Islet of Langerhans (tissue), 1 donor: ENCODE data around the gene SAC3D1.

Experiments
- FAIRE-seq: peaks from one replicate; lab custom pipeline; 2011; peaks lifted over from hg19 to GRCh38; lab: Jason Lieb, UNC

The SAC3D1 gene

DNA sequence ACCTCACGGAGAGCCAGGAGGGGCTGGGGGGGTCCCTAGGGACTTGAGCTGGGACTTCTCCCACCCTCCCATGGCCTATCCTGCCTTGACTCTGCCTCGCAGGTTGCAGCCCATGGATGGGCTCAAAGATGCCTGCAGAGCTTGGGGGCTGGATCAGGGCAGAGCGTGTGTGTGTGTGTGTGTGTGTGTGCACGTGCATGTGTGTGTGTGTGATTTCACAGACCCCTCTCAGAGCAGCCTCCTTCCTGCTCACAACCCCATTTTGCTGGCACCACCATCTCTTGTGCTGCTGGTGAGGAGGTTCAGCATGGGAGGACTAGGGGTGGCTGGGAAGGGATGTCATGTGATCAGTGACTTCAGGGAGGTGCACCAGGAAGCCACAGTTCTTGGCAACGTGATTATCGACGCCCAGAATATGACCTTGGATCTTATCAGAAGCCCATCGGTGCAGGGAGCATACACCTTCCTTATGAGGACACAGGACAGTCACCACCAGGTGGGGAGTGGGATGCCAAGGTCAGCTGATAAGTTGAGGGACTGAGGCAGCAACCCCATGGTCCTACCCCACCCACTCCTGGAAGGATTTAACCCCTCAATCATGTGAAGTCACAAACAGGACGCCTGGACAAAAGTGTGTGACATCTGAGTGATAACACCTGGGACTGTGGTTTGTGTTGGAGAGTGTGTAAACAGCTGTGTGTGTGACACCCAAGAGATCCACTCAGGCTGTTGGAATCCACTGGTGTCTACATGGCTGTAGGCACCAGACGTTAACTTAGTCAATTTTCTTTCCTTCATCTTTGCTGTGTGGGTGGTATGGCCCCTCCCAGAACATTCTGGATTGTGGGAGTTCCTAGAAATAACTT lies 19.2 kb downstream of the SAC3D1 start:
- no peak for FAIRE-seq

DNA sequence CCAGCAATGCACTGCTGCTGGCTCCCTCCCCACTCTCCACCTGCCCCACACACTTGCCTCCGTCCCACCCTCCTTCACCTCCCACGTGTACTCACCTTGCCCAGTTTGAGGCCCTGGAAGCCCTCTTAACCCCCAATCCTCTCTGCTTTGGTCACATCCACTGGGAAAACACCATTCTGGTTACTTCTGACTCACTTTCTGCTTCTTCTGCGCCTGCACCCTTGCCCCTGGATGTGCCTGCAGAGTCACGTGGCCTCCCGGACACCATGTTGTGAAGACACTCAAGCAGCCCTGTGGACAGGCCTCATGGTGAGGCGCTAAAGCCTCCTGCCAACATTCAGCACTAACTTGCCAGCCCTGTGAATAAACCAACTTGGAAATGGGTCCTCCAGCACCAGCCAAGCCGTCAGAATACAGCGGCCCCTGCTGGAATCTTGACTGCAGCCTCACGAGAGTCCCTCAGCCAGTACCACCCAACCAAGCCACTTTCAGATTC lies 20.0 kb downstream of the SAC3D1 start:
- no peak for FAIRE-seq

DNA sequence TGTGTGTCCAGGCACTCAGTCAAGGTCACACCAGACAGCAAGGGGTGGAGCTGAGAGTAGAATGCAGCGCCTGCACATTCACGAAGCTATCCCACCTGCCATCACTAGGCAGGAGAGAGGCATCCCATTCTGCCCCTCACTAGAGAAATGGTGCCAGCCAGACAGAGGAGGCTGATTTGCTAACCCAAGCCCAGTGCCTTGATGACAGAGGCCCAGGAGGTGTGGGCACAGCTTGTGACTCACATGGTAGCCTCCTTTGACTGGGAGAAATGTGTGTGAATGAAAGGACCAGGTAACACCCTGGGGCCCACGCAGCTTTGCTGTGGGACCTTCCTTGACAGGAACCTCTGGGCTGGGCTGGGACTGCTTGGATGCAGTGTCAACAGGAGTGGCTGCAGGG lies 22.5 kb downstream of the SAC3D1 start:
- no peak for FAIRE-seq

DNA sequence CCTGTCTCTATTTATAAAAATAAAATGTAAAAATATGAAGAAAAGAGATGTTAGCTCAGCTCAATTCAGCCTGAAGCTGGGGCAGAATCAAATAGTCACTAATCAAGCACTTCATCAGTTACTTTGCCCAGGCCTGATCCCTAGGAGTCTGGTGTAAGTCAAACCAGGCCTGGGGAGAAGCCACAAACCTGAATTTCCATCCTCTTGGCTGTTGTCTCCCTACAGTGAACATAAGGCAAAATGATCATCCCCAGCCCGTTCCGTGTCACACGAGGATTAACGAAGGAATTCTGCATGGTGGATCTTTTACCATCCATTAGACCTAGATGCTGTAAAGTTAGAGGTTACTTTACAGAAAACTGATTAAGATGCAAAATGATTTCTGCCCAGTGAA lies 23.8 kb downstream of the SAC3D1 start:
- FAIRE-seq = no peak

DNA sequence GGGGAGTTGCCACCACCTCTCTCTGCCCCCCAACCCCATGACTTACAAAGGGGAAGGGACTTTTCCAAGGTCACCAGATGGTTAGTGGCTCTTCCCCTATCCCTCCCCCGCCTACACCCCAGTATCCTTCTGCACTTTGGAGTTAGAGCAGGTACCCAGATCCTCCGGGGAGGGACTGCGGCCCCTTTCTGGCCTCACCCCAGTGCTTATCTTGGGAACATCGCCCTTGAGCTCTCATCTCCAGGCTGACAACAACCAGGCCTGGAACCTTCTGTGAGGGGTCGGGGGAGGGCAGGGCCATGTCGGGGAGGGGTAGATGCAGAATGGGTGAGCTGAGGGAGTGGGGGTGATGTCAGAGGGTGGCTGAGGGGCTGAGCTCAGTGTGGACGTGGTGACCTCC lies 24.8 kb downstream of the SAC3D1 start:
- FAIRE-seq = no peak

DNA sequence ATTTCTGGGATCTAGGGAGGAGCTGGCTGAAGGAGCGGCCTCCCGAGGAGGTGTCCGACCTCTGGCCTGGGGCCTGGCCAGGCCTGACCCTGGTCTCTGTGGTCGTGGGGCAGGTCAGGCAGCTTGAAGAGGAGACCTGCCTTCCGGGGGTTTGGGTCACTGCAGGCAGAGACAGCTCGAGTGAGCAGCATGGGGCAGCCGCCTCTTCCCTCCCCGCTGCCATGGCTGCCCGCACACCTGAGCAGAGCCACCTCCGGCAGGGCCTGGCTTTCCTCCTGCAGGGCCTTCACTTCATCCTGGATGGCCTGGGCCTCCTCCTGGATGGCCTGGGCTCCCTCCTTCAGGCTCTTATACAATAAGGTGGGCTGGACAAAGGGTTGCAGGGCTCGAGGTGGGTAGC lies 25.3 kb downstream of the SAC3D1 start:
- FAIRE-seq = no peak

DNA sequence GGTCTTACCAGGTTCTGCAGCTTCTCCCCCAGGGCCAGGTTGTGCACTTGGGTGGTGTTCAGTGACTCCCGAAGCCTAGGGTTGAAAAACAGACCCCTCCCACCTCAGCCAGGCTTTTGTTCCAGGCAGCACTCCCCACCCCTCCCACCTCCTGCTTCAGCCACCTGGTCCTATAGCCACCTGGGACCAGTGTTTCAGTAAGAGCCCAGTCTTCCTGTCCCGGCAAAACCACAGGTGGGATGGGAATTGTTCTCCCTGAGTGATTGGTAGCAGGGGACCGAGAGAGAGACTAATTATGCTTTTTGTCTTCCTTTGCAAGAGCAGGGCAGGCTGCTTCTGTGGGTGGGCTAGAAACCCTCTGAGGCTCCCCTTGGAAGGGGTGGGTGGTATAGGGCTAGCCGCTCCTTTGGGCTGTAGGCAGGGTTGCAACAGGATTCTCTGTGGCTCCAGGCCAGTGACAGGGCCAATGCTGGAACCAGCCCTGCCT lies 25.8 kb downstream of the SAC3D1 start:
- FAIRE-seq = no peak

DNA sequence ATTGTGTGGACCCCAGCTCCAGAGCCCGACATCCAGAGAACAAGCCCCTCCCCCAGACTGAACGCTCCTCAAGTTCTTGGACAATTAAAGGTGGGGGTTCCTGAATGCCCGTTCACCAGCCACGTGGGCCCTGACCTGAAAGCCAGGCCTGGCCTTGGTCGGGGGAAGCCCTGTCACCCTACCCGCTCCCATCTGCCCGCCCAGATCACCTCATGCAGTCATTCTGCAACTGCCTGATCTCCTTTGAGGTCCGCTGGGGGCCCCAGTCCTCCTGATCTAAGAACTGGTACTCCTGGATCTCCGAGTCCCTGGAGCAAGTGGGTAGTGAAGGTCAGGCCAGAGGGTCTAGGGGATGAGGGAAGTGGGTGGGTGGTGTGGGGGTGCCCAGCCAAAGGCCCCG lies 26.4 kb downstream of the SAC3D1 start:
- no peak for FAIRE-seq

DNA sequence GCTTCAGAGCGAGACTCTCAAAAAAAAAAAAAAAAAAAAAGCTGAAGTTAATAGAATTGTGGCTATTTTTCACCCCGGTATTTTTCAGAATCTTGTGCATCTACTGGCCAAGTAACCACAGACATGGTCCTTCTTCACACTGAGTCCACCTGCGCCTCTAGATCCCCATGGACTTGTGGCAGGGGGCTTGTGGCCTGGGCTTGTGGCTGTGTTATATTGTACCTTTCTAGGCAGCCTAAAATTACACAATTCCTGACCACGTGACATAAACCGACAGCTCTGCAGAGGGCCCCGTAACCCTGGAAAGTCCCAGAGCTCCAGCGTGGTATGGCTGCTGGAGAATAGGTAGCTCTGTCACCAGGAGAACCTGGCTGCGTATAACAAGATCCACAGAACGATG lies 28.2 kb downstream of the SAC3D1 start:
- FAIRE-seq = no peak

DNA sequence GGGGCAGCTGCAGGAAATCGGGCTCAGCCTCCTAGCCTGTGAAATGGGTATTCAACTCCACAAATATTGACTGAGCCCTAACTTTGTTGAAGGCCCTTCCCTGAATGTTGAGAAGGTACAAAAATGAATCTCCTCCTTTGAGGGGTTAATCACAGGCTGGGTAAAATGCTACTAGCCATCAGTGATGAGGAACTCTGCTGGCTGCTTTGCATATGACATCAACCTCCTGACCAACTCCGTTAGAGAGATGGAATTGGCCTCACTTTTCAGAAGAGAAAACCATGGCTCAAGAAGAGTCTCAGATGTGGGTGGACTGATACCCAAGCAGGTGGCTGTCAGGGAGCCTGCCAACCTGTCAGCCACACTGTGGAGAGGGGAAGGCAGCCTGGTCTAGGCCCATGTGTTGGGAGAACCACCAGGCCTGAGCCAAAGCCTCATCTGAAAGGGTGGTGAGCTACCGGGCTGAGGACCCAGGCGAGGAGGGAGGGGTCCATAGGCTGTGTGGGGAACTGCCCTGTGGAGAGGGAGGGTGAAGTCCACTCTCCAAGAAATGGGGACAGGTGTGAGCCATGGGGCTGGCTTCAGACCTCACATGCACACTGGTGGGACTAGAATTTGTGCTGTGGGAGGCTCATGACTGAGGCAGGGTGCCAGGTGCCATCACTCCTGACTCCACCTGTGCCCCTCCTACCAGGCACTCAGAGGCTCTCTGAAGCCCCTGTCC lies 31.1 kb downstream of the SAC3D1 start:
- FAIRE-seq = no peak

DNA sequence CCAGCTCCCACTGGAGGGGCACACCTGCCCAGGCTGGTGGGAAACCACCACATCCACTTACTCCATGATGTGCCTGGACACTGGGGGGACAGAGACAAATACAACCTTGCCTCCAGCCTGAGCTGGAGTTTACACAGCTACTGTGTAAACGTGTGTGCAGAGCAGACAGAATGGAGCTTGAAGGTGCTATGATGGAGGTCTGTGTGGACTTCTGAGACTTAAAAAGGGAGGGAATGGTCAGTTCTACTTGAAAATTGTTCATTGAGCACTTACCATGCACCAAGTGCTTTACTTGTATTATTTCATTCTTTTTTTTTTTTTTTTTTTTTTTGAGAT lies 31.6 kb downstream of the SAC3D1 start:
- no peak for FAIRE-seq

DNA sequence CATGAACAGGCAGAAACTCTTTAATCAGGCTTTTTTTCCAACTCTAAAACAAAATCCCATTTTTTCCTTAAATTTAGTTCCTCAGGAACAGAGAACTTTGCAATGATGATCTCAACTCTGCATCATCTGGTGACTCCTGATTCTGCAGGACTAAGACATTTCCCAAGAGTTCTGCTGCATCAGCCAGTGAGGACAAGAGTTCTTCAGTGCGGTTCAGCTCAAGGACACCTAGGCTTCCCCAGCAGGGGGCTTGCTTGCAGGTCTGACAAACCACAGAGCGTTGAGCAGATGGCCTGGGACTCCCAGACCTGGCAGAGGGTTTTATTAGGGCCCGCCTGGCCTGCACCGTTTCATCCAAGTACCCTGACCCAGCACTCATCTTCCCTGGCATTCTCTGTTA lies 36.4 kb downstream of the SAC3D1 start:
- FAIRE-seq = no peak

DNA sequence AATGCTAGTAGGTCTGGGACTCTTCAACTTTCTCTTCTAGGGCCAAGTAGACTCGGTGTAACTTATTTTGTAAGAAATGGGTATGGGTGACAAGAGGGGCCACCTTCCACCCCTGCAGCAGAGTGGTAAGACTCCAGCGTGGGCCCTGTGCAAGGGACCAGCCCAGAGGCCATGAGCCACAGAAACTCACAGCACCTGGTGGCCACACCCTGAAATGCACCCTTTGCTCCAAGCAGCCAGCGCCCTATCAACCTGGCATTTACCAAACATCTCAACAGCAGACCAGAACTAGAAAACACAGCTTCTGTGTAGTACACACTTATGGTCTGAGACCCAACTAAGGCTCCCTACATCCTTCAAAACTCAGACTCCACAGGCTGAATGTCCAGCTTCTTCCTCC lies 37.1 kb downstream of the SAC3D1 start:
- no peak for FAIRE-seq

DNA sequence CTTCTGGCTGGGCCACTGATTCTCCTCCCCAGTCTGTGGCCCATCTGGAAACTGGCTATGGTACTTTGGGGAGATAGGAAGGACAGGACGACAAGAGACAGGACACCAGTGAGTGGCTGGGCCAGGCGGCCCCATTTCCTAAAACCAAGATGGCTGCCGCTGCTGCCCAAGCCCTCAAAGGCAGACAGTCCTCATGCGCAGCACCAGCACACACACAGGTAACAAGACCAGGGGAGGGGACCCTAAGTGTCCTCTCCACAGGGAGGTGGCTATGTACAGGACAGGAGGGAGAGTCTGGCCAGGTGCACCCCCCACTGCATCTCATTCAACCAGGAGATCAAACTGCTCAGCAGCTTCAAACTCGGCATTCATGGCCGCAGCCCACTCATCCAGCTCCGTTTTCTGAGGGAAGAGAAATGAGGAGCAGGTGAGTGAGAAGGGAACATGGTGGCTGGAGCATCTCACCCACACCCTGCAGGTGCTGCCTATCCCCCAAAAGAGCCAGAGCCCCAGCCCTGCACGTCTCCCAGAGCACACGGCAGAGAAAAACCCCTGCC lies 37.9 kb downstream of the SAC3D1 start:
- no peak for FAIRE-seq

DNA sequence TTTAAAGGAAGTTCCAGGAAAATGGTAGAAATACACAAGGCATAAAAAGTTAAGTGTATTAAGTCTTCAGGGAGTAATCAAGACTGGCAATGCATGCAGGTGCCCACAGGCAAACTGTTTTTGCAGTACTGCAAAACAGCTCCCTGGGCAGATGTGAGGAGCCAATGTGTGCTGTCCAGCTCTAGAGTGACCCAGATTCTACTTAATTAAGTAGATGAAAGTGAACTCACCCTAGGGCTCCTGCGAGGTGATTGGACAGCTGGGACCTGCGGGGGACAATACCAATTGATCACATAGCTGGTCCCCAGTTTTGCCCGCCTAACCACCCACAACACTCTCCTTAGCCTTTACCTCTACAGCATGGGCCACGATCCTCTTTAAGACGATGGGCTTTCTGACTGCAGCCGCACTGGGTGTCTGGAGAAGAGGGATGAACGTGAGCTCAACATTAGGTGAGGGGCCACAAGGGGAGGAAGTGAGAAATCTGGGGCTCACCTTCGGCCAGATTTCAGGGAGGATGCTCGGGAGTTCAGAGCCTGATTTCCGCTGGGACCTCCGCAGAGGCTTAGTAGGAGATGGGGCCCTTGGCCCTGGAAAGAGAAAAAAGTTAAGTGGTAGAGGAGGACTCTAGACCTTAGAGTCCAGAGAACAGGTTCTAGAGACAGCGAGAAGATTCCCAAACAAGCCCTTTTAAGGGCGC lies 42.3 kb downstream of the SAC3D1 start:
- FAIRE-seq = no peak

DNA sequence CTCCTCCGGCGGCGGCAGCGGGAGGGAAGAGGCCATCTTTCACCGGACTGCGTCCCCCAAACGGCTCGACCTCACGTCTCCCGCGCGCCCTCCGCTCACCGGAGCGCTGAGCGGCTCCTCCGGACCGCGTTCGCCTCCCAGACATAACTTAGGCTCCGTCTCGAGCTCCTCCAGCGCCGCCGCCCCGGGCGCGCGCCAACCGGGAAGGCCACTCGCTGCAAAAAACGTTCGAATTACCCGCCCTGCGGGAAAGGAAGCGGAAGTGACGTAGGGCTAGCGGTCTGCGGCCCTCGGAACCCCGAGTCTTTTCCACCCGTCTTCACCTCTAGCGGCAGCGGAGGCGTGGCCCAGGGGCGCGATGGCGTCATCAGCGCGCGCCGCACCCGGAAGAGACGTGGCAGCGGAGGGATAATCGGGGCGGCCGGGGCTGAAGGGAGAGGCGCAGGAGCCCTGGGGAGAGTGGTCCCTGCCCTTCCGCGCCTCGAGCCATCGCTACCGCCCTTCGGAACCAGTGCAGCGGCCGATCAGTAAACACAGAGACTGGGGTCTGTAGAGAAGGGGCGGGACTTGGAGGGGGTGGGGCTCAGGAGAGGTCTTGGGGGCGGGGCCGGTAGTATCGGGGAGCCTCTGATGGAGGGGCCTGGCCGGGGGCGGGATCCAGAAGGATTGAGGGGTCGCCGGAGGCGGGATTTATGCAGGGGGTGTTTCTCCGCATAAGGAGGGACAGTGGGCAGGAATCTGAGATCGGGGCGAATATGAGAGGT lies 43.0 kb downstream of the SAC3D1 start, which contains the start of the genes CDCA5 and ZFPL1:
CDCA5 (minus strand) TSS at position 207 of the 764 bp plus-strand sequence; CDS start at position 145, 62 bp downstream.
ZFPL1 (plus strand) TSS at position 389 of the 764 bp plus-strand sequence. CDS start 477 bp downstream, outside the sequence.
- peak; percentile 83 for FAIRE-seq

DNA sequence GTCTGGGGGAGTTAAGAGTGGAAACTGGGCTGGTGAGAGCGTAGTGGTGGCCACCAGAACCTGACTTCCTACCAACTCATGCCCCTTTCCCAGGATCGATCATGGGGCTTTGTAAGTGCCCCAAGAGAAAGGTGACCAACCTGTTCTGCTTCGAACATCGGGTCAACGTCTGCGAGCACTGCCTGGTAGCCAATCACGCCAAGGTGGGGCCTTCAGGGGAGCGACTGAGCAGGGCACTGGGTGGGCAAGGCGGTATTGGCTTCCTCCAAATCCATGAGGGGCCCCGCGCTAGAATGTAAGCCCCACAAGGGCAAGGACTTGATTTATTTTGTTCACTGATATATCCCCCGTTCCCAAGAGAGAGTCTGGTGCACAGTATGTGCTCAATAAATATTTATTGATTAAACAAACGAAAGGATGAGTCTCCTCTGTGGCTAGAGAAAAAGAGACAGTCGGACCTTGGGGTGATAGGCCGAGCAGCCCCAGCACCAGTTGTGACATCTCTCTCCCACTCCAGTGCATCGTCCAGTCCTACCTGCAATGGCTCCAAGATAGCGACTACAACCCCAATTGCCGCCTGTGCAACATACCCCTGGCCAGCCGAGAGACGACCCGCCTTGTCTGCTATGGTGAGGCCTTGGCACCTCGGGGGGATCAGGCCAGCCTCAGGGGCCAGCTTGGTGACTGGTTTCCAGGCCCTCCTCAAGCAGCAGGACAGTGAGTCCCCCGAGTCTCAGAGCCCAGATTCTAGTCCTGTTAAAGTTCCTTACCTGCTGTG lies 43.8 kb downstream of the SAC3D1 start:
- no peak for FAIRE-seq

DNA sequence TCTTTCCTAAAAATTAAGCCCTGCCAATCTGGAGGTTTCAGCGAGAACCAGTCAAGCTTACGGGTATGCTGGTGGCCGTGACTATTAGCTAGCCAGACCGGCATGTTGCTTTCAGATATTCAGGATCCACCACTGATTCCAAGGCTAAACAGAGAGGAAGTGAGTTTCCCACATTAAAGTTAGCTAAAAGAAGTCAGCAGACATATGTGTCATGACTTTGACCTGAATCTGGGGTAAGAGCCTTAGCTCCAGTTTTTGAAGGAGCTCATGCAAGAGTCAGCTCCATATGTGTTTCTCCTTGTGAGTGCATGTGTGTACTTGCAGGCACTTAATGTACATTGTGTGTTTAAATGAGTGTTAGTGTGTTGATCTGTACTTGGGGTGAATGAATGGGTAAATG lies 44.4 kb downstream of the SAC3D1 start:
- no peak for FAIRE-seq

DNA sequence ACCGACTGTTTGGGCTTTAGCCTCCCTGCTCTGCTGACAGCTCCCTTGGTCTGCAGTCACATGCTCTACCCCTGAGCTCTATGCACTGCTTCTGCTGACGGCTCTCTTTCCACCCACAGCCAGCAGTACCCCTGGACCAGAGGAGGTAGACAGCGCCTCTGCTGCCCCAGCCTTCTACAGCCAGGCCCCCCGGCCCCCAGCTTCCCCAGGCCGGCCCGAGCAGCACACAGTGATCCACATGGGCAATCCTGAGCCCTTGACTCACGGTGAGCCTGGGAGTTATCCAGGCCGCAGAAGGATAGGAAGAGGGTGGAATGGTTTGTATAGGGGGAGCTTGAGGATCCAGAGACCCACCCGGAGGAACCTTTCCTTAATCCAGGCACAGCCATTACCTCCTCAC lies 45.8 kb downstream of the SAC3D1 start:
- no peak for FAIRE-seq

DNA sequence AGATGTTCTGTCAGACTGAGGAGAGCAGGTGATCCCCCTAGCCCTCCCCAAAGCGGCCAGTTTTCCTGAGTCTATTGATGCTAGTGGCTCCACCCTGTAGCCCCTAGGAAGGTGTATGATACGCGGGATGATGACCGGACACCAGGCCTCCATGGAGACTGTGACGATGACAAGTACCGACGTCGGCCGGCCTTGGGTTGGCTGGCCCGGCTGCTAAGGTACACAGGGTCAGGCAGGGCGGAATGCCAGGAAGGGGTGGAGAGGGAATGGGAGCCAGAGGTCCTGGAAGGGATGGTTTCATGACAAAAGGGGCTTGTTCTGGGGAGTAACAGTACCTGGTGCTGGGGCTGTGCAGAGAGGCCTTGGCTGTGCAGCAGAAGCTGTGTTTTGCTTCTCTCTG lies 46.2 kb downstream of the SAC3D1 start:
- FAIRE-seq = no peak

DNA sequence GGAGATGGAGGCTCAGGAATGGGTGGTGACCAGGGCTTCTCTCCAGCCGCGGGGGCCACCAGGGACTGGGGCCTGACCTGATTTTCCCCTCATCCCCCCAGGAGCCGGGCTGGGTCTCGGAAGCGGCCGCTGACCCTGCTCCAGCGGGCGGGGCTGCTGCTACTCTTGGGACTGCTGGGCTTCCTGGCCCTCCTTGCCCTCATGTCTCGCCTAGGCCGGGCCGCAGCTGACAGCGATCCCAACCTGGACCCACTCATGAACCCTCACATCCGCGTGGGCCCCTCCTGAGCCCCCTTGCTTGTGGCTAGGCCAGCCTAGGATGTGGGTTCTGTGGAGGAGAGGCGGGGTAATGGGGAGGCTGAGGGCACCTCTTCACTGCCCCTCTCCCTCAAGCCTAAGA lies 46.8 kb downstream of the SAC3D1 start:
- no peak for FAIRE-seq
